HepG2 (cell line): Measurements from ENCODE around the gene FBF1. TPM values are rescaled to one million over a fixed set of nuclear protein-coding genes. Genes with fewer than 3 reads are reported as not detected.

Experiments used
- BCL3 ChIP-seq: sonication (generic); formaldehyde crosslinking; IDR thresholded peaks from 2 replicates; pipeline ENCODE4 v1.5.1; 2020; ENCODE audit warnings: mild to moderate bottlenecking, missing genetic modification reagents, moderate library complexity
- ELK4 ChIP-seq: sonication (generic); formaldehyde crosslinking; IDR thresholded peaks from 2 replicates; pipeline ENCODE4 v1.9.0; 2021; ENCODE audit warnings: missing genetic modification reagents, borderline replicate concordance
- KIAA2018 ChIP-seq: sonication (generic); formaldehyde crosslinking; IDR thresholded peaks from 2 replicates; pipeline ENCODE4 v1.5.0; 2020; ENCODE audit warnings: mild to moderate bottlenecking, missing genetic modification reagents, borderline replicate concordance
- KLF15 ChIP-seq: sonication (generic); formaldehyde crosslinking; IDR thresholded peaks from 2 replicates; pipeline ENCODE4 v1.8.1; 2023; ENCODE audit warnings: borderline replicate concordance, mild to moderate bottlenecking, inconsistent platforms, missing genetic modification reagents, mixed read lengths
- LBX2 ChIP-seq: sonication (generic); formaldehyde crosslinking; IDR thresholded peaks from 2 replicates; pipeline ENCODE4 v1.5.0; 2020; ENCODE audit warnings: missing genetic modification reagents, mild to moderate bottlenecking, borderline replicate concordance
- NFE2L2 ChIP-seq: fragments of 150-350 bp; IDR thresholded peaks from 2 replicates; pipeline ENCODE4 v1.6.1; 2014; ENCODE audit warnings: low read length
- NR2F6 ChIP-seq, 2 experiments: IDR thresholded peaks; 2 replicates each; pipeline ENCODE4 v1.6.1; 2016; ENCODE audit warnings: antibody characterized with exemption in 1 of 2, mild to moderate bottlenecking in 1 of 2
- PAWR ChIP-seq: sonication (generic); formaldehyde crosslinking; IDR thresholded peaks from 2 replicates; pipeline ENCODE4 v1.4.0; 2020; ENCODE audit warnings: missing genetic modification reagents, mild to moderate bottlenecking, borderline replicate concordance
- SMC3 ChIP-seq: IDR thresholded peaks from 2 replicates; pipeline ENCODE4 v1.6.1; 2011; ENCODE audit warnings: low read length, improper control_type of control experiment
- THAP11 ChIP-seq: IDR thresholded peaks from 2 replicates; pipeline ENCODE4 v1.6.1; 2016; ENCODE audit warnings: missing biosample characterization, missing genetic modification reagents
- TSC22D2 ChIP-seq: sonication (generic); formaldehyde crosslinking; IDR thresholded peaks from 2 replicates; pipeline ENCODE4 v1.5.1; 2020; ENCODE audit warnings: missing genetic modification reagents, mild to moderate bottlenecking, borderline replicate concordance
- ZBTB2 ChIP-seq: sonication (generic); formaldehyde crosslinking; IDR thresholded peaks from 2 replicates; pipeline ENCODE4 v1.8.0; 2022; ENCODE audit warnings: low read depth, missing genetic modification reagents
- ZFP36L1 ChIP-seq: sonication (generic); formaldehyde crosslinking; IDR thresholded peaks from 2 replicates; pipeline ENCODE4 v1.8.0; 2022; ENCODE audit warnings: mild to moderate bottlenecking, missing genetic modification reagents, moderate library complexity
- ZNF30 ChIP-seq: sonication (generic); formaldehyde crosslinking; IDR thresholded peaks from 2 replicates; pipeline ENCODE4 v1.5.0; 2020; ENCODE audit warnings: mild to moderate bottlenecking, missing genetic modification reagents
- ZNF331 ChIP-seq: sonication (generic); formaldehyde crosslinking; IDR thresholded peaks from 2 replicates; pipeline ENCODE4 v1.4.0; 2020; ENCODE audit warnings: missing genetic modification reagents
- polyA plus RNA-seq, 8 experiments: library from polyadenylated mRNA; depleted of rRNA in 3 of 8; stranded (reverse) in 7 of 8; unstranded in 1 of 8; fragments of >200 nt; fragmentation: Illumina TruSeq in 4 of 8; extraction: Trizol in 4 of 8; gene quantifications; 2 replicates each; pipeline versions ENCODE4 v1.2.1 to v1.2.3, GENCODE V29; 2011 to 2016; ENCODE audit warnings: low read depth in 4 of 8, missing spikeins in 1 of 8, mixed read lengths in 1 of 8; ENCODE audit not compliant: insufficient read depth in 1 of 8
- total RNA-seq, 5 experiments: library from RNA; depleted of rRNA; stranded (reverse); fragments of >200 nt; fragmentation: Illumina TruSeq; extraction: Trizol; gene quantifications; 2 replicates each; pipeline ENCODE4 v1.2.3, GENCODE V29; 2016; ENCODE audit warnings: low read depth in 1 of 5

The FBF1 gene
- total and polyA plus RNA-seq, 2 of the 13 experiments (the other 11 are each of a cell fraction or from before 2014, with no cell fraction given), result 2.4 to 8.1 TPM

GRCh38 chr17:75872434-75873351 is 68.1 kb downstream of the FBF1 start (continued):
- no peak for TF ChIP-seq ZBTB2
- 0 out of 2 replicates have a peak, but pooled peaks have one; percentile 6 for TF ChIP-seq ZNF30
- no peak; the same call in 1 of the 2 replicates for TF ChIP-seq SMC3
- TF ChIP-seq LBX2 (CRISPR knock-in tag), result no peak
- TF ChIP-seq KIAA2018 (CRISPR knock-in tag), result no peak
- peak; percentile 80 for TF ChIP-seq NR2F6 (IDR thresholded peaks at IDR 0.05)
- TF ChIP-seq NR2F6 (CRISPR knock-in tag; IDR thresholded peaks at IDR 0.05), result peak; percentile 93
- peak; percentile 78; the same call in 1 of the 2 replicates for TF ChIP-seq TSC22D2 (CRISPR knock-in tag)
- TF ChIP-seq ZNF331 (CRISPR knock-in tag), result peak; percentile 89
- TF ChIP-seq NFE2L2, result no peak
- peak; percentile 83 for TF ChIP-seq BCL3
- TF ChIP-seq KLF15 (CRISPR knock-in tag), result peak; percentile 40; the same call in 1 of the 2 replicates
- peak; percentile 90 for TF ChIP-seq ZFP36L1 (CRISPR knock-in tag)
- no peak for TF ChIP-seq PAWR (CRISPR knock-in tag)
- peak; percentile 83 for TF ChIP-seq THAP11 (CRISPR knock-in tag)
- no peak for TF ChIP-seq ELK4 (CRISPR knock-in tag)
